HUES48 (cell line): ENCODE results near the gene LPCAT1.
"Not testable (repeated sequence)": the region's sequence is repeated elsewhere in the genome, so short reads cannot be mapped to it uniquely, and the experiment has no call there.

Source experiments
- H3K27ac ChIP-seq: one replicate; pipeline ENCODE4 v1.7.0; 2013; ENCODE audit warnings: low read depth, low read length, inconsistent platforms
- H3K27me3 ChIP-seq: 2 replicates; pipeline ENCODE4 v1.6.1; 2013; ENCODE audit warnings: mild to moderate bottlenecking, low read length; ENCODE audit not compliant: control insufficient read depth, insufficient read depth
- H3K36me3 ChIP-seq: 2 replicates; pipeline ENCODE4 v1.6.1; 2013; ENCODE audit warnings: low read length; ENCODE audit not compliant: control insufficient read depth, insufficient read depth
- H3K4me1 ChIP-seq: 2 replicates; pipeline ENCODE4 v1.6.1; 2013; ENCODE audit warnings: mild to moderate bottlenecking, low read length; ENCODE audit not compliant: control insufficient read depth, insufficient read depth
- H3K4me3 ChIP-seq: 2 replicates; pipeline ENCODE4 v1.5.1; 2013; ENCODE audit warnings: mild to moderate bottlenecking, low read depth, low read length
- H3K9ac ChIP-seq: 2 replicates; pipeline ENCODE4 v1.6.1; 2013; ENCODE audit warnings: mild to moderate bottlenecking, low read depth, low read length, moderate library complexity
- H3K9me3 ChIP-seq: 2 replicates; pipeline ENCODE4 v1.6.1; 2013; ENCODE audit warnings: low read length; ENCODE audit not compliant: control insufficient read depth, insufficient read depth

The LPCAT1 gene

GRCh38 chr5:1563617-1564181, 39.9 kb upstream of the LPCAT1 start:
- Histone ChIP-seq H3K4me1 (no peaks in the 10 kb centered on the region), H3K27ac (no peak overlapping the region), H3K36me3 (0 out of 2 replicates have a peak, but pooled peaks cover 6% of the 10 kb centered on the region), H3K9me3 (no peaks in the 10 kb centered on the region), H3K9ac (no peak overlapping the region), H3K4me3 (no peak overlapping the region), H3K27me3 (no peaks in the 10 kb centered on the region)

DNA sequence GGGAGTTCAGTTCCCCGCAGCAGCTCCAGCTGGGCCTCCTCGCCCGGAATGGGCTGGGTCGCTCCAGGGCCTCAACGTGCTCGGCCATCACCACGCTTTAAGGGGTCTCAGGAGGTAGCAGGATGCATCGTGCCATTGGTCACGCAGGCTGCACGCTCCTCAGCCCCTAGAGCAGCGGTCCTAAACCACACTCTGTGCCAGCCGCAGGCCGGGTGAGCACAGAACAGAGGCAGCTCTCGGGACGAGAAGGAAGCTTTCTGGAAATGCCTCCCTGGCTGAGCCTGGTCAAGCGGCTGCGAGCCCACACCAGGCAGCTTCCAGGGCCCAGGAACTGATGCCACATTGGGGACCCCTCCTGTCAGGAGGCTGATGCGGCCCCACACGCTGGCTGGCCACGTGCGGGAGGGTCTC, 39.3 kb upstream of the LPCAT1 start:
- Histone ChIP-seq H3K27me3 (no peaks in the 10 kb centered on the region), H3K9me3 (no peaks in the 10 kb centered on the region), H3K4me3 (no peak overlapping the region), H3K36me3 (0 out of 2 replicates have a peak, but pooled peaks cover 6% of the 10 kb centered on the region), H3K4me1 (no peaks in the 10 kb centered on the region), H3K9ac (no peak overlapping the region), H3K27ac (no peak overlapping the region)

- Histone ChIP-seq H3K9ac (no peak overlapping the region), H3K4me3 (no peak overlapping the region), H3K27ac (no peak overlapping the region), H3K4me1 (no peaks in the 10 kb centered on the region), H3K27me3 (no peaks in the 10 kb centered on the region), H3K36me3 (0 out of 2 replicates have a peak, but pooled peaks cover 1% of the 10 kb centered on the region), H3K9me3 (no peaks in the 10 kb centered on the region)
Observed at GRCh38 chr5:1562599-1562998, 38.8 kb upstream of the LPCAT1 start.

GRCh38 chr5:1561402-1561929, 37.7 kb upstream of the LPCAT1 start:
- Histone ChIP-seq H3K36me3 (no peaks in the 10 kb centered on the region), H3K9ac (no peak overlapping the region), H3K4me1 (no peaks in the 10 kb centered on the region), H3K27me3 (no peaks in the 10 kb centered on the region), H3K9me3 (no peaks in the 10 kb centered on the region), H3K27ac (no peak overlapping the region), H3K4me3 (no peak overlapping the region)

- not testable (repeated sequence) for H3K4me1 ChIP-seq, H3K27me3 ChIP-seq, H3K27ac ChIP-seq
Observed at GRCh38 chr5:1560499-1560898, 36.7 kb upstream of the LPCAT1 start.

GRCh38 chr5:1558944-1559343, 35.2 kb upstream of the LPCAT1 start:
- no peaks in the 10 kb centered on the region for H3K9me3 ChIP-seq
- no peaks in the 10 kb centered on the region for H3K36me3 ChIP-seq
- H3K27ac ChIP-seq = no peak overlapping the region
- no peaks in the 10 kb centered on the region for H3K27me3 ChIP-seq
- H3K9ac ChIP-seq = no peak overlapping the region
- no peak overlapping the region for H3K4me3 ChIP-seq
- H3K4me1 ChIP-seq = no peaks in the 10 kb centered on the region

More at GRCh38 chr5:1560499-1560898, 36.7 kb upstream of the LPCAT1 start:
- not testable (repeated sequence) for H3K36me3 ChIP-seq, H3K9ac ChIP-seq, H3K9me3 ChIP-seq, H3K4me3 ChIP-seq

DNA sequence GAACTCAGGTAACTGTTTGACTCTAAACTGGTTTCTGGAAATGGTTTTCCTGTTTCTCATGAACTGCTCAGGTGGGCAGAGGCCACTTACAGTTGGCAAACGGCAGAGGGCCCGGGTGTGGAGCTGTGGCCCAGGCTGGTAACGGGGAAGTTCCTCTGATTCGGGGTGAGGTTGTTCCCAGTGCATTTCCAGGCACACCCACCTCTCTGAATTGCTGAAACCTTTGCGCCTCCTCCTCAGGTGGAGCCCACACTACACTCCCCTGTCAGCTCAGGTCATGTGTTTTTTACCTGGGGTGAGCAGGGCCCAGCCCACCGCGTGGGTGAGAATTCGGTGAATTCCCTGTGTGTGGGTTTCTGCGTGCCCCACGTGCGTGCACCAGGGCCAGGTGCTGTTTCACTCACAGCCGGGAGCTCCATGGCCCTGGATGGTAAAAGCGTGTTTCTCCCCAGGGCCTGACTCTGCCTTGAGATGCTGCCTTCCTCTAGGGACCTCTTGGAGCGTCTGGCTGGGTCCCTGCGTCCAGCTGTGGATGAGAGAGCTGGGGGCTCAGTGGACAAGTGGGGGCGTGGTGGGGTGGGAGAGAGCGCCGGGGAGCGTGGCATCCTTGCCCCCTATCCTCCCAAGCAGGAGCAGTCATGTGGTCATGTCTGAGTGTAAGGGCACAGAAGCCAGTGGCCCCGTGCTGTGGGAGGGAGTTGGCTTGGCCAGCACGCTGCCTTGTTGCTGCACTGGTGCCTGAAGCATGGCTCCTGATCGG, 33.5 kb upstream of the LPCAT1 start:
- H3K4me3 ChIP-seq = no peak overlapping the region
- H3K9ac ChIP-seq = no peak overlapping the region
- no peak overlapping the region for H3K27ac ChIP-seq
- no peaks in the 10 kb centered on the region for H3K9me3 ChIP-seq
- no peaks in the 10 kb centered on the region for H3K27me3 ChIP-seq
- H3K4me1 ChIP-seq = no peaks in the 10 kb centered on the region
- H3K36me3 ChIP-seq = no peaks in the 10 kb centered on the region

DNA sequence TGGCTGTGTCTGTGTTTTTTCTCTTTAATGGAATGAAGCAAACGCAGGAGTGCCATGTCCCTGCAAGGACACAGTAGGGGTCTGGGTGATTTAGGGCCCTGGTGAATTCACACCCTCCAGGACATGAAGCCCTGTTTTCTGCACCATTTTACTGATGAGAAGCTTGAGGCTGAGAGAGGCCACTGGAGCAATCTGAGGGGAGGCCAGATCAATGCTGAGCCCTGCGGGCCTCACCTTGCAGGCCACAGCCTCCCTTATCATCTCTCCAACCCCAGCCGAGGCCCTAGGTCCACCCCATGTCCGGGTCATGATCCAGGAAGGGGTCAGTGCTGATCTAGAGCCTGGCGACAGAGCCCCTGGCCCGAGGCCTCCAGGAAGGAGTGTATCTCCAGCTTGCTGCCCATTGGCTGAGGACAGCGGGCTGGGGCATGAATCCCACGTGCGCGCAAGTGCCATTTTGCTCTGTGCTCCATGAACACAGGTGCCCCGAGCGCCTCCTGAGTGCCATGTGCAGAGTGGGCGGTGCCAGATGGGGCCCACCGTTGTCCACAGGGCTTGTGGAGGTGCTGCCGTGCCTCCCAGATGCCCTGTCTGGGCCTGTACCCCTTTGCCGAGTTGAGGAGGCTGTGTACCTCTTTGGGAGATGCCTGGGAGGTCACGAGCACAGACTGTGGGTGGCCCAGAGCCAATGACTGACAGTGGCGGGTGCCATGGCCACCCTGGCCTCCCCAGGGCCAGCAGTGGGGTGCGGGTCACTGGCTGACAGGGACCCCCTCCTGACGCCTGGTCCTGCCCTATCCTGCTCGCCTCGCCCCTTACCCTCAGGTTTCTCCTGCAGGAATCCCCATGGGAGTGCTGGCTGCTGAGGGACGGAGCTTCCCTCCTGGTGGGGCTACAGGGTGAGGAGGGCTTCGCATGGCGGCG, 32.3 kb upstream of the LPCAT1 start:
- Histone ChIP-seq H3K4me3 (no peak overlapping the region), H3K27me3 (no peaks in the 10 kb centered on the region), H3K9me3 (no peaks in the 10 kb centered on the region), H3K9ac (no peak overlapping the region), H3K4me1 (no peaks in the 10 kb centered on the region), H3K27ac (no peak overlapping the region), H3K36me3 (no peaks in the 10 kb centered on the region)

DNA sequence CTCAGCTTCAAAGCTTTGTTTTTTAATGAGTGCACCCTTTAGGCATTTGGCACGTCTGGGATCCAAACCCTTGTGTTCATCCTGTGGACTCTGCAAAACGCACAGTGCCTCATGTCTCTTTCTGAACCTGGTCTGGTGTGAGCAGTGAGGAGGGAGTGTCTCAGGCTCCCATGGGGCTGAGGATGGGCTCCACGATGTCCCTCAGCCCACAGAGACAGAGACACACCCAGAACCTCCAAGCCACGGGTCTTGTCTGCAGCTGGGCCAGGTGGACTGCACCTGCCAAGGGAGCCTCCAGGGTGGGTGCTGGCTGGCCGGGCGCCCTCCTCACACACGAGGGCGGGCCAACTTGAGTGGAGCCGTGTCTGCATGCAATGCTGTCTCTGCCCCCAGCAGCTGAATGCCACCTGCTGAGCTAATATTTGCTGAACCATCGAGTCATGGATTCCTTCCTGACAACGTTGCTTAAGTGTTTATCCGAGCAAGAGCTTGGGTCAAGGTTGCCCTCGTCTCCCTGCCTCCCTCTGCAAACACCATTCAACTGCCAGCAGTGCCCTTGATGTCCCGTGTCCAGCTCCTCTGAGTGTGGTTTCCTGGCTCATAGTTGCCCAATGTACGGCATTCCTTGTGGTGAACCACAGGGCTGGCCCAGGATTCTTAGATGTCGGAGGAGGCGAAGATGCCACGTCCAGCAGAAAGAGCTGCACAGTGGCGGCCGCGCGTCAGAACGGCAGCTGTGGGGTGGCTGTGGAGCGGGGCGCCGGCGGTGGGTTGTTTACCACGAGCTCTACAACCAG, 31.4 kb upstream of the LPCAT1 start:
- Histone ChIP-seq H3K4me3 (no peak overlapping the region), H3K27me3 (no peaks in the 10 kb centered on the region), H3K36me3 (no peaks in the 10 kb centered on the region), H3K4me1 (no peaks in the 10 kb centered on the region), H3K9ac (no peak overlapping the region), H3K27ac (no peak overlapping the region), H3K9me3 (no peaks in the 10 kb centered on the region)

DNA sequence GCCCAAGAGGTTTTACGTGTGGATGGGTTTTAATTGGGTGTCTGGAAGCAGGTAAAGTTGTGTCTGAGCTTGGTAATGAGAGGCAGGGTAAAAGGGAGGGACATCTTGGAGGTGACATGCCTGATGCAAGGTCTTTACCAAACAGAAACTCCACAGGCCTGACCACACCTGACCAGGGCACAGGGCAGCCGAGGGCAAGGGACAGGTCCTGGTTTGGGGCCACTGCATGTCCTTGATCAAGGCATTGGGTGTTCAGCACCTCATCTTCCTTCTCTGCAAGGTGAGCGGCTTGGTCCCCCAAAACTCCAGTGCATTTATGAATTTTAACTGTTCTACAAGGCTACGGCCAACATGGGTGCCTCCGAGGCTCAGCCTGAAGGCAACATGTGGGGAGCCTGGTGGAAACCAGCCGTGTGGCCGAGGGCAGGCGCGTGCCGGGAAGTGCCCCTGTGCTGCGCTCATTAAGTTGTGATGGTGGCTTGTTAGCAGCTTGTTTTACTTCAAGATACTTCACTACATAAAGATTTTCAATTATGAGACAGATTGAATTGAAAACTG, 30.7 kb upstream of the LPCAT1 start:
- no peaks in the 10 kb centered on the region for H3K27me3 ChIP-seq
- no peak overlapping the region for H3K9ac ChIP-seq
- no peaks in the 10 kb centered on the region for H3K36me3 ChIP-seq
- no peaks in the 10 kb centered on the region for H3K4me1 ChIP-seq
- no peak overlapping the region for H3K4me3 ChIP-seq
- H3K27ac ChIP-seq = no peak overlapping the region
- H3K9me3 ChIP-seq = no peaks in the 10 kb centered on the region
